GM12892 (cell line): ENCODE data around the gene TADA2B.

ENCODE experiments used
- POLR2A ChIP-seq: IDR thresholded peaks from 2 replicates; pipeline ENCODE4 v1.6.1; 2011; ENCODE audit warnings: low read depth, low read length, control low read depth
- POLR2AphosphoS5 ChIP-seq: IDR thresholded peaks from 2 replicates; pipeline ENCODE4 v1.6.1; 2011; ENCODE audit warnings: low read depth, low read length, control low read depth
- TAF1 ChIP-seq: IDR thresholded peaks from 2 replicates; pipeline ENCODE4 v1.6.1; 2011; ENCODE audit warnings: low read depth, mild to moderate bottlenecking, control low read depth, low read length, borderline replicate concordance

DNA sequence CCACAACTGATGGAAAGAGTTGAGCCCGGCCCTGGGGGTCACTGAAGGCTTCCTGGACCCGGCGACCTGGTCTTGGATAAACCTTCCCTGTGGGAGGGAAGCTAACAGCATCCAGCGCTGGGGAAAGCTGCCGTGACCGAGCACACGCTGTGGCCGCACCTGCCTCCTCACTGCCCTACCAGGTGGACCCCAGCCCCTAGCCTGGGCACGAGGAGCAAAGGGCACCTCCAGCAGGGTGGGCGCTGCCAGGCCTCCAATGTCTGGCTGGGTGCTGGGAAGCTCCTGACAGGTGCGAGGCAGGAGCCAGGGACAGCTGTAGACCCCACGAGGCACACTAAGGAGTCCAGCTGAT lies 7.9 kb downstream of the TADA2B start:
- TF ChIP-seq TAF1 (no peak), POLR2A (no peak), POLR2AphosphoS5 (no peak)
